Common myeloid progenitor, CD34-positive (primary cell): ENCODE data around the gene NRARP.

Source experiments
- CTCF ChIA-PET: fragments of 350-600 bp; sonication (Branson Sonifier 250); formaldehyde crosslinking; loops from one replicate; lab custom pipeline; 2021; ENCODE audit warnings: antibody characterized with exemption; lab: Charles Lee
- POLR2A ChIA-PET: fragments of 350-600 bp; sonication (Branson Sonifier 250); formaldehyde crosslinking; loops from one replicate; lab custom pipeline; 2021; ENCODE audit warnings: antibody characterized with exemption; lab: Charles Lee
- DNase-seq, 3 donors: peaks; one replicate each; pipeline versions ENCODE4 v3.0.0 to v3.0.0-alpha.2; 2013
- H3K27ac ChIP-seq, 2 experiments: 1 replicate in 1 of 2; 2 replicates in 1 of 2; pipeline ENCODE4 v1.7.0; 2013; ENCODE audit warnings: inconsistent platforms in 2 of 2, low read length in 2 of 2, mild to moderate bottlenecking in 2 of 2, low read depth in 1 of 2, moderate library complexity in 1 of 2; ENCODE audit not compliant: severe bottlenecking in 2 of 2, insufficient read depth in 1 of 2, poor library complexity in 1 of 2
- H3K27me3 ChIP-seq, 5 experiments: replicated peaks in 2 of 5; 1 replicate in 3 of 5; 2 replicates in 2 of 5; pipeline versions ENCODE4 v1.6.1 to v1.7.0; 2013; ENCODE audit warnings: low read length in 4 of 5, mild to moderate bottlenecking in 2 of 5, moderate library complexity in 2 of 5, inconsistent platforms in 1 of 5; ENCODE audit not compliant: insufficient read depth in 5 of 5, control insufficient read depth in 4 of 5
- H3K36me3 ChIP-seq, 4 experiments: 1 replicate in 2 of 4; 2 replicates in 2 of 4; pipeline versions ENCODE4 v1.6.1 to v1.7.0; 2013; ENCODE audit warnings: low read length in 3 of 4, control low read depth in 1 of 4, mild to moderate bottlenecking in 1 of 4; ENCODE audit not compliant: control insufficient read depth in 4 of 4, insufficient read depth in 4 of 4
- H3K4me1 ChIP-seq, 4 experiments: 1 replicate in 3 of 4; 2 replicates in 1 of 4; pipeline versions ENCODE4 v1.6.1 to v1.7.1; 2013; ENCODE audit warnings: low read length in 3 of 4, mild to moderate bottlenecking in 3 of 4, control low read depth in 1 of 4, inconsistent platforms in 1 of 4, moderate library complexity in 1 of 4; ENCODE audit not compliant: control insufficient read depth in 4 of 4, insufficient read depth in 4 of 4; ENCODE audit errors: control extremely low read depth in 1 of 4
- H3K4me3 ChIP-seq, 7 experiments: 1 replicate in 4 of 7; 2 replicates in 3 of 7; pipeline versions ENCODE4 v1.5.1 to v1.7.0; 2013; ENCODE audit warnings: mild to moderate bottlenecking in 7 of 7, low read length in 6 of 7, moderate library complexity in 6 of 7, inconsistent platforms in 2 of 7, low read depth in 2 of 7, control low read depth in 1 of 7; ENCODE audit not compliant: insufficient read depth in 4 of 7, control insufficient read depth in 1 of 7; ENCODE audit errors: extremely low read depth in 1 of 7
- H3K9me3 ChIP-seq, 5 experiments: 1 replicate in 4 of 5; 2 replicates in 1 of 5; pipeline versions ENCODE4 v1.6.1 to v1.7.1; 2013; ENCODE audit warnings: low read length in 4 of 5, mild to moderate bottlenecking in 2 of 5, inconsistent platforms in 1 of 5, low read depth in 1 of 5, moderate library complexity in 1 of 5; ENCODE audit not compliant: control insufficient read depth in 4 of 5, insufficient read depth in 2 of 5; ENCODE audit errors: control extremely low read depth in 1 of 5
- WGBS: methylation state at CpG from one replicate; pipeline ENCODE4 v1.1.5; 2013; ENCODE audit not compliant: insufficient coverage; 5-methylcytosine and 5-hydroxymethylcytosine counted together

Gene NRARP

DNA sequence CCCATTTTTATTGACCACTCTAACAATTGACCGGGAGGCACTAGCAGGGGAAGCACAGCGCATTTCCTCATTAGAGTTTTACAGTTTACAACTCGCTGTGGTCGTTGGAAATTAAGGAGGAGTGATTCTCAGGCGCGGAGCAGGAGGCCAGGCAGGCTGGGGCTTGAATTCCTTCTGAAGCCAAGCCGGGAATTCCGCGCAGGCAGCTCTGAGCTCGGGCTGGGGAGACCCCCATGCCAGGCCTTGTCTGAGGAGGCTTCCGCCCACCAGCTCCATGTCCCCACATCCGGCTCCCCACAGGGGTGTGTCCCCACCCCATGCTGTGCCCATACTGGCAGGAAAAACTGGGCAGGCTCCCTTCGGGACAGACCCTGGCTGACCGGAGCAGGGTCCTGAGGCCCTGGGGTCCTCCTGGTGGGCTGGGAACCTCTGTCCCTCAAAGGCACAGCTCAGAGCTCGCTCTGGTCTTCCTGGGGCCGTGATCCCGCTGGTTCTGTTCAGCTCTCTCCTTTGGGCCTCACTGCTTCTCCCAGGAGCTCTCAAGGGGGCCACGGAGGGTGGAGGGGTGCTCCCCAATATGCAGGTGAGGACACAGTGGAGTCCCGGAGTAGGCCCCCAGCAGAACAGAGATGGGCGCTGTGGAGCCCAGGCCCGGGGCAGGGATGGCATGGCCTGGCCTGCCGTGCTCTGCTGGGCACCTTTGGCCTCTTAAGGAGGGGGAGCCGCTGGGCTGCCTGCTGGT is 1.3 kb upstream of the NRARP start:
- Histone ChIP-seq H3K4me3 (peak overlapping the region in 5 of 7 experiments; percentile 25 to 74 (median 64)), H3K9me3 (no peaks in the 10 kb centered on the region), H3K4me1 (peaks cover 5 to 74% (median 70%) of the 10 kb centered on the region in 4 experiments), H3K27ac (peak overlapping the region in 1 of 2 experiments; percentile 25), H3K36me3 (no peaks in the 10 kb centered on the region), H3K27me3 (peaks cover 0 to 8% (median 2%) of the 10 kb centered on the region in 5 experiments)
- WGBS, result 61% methylated on average over 21 of the region's 23 CpGs
- CTCF ChIA-PET, result interaction anchor here (1.2 to 5.6 kb wide), 7 partner anchors 10 to 140 kb away, joined by 3 to 56 read pairs (median 6); no protein-coding TSS in a partner anchor
- no peak for DNase-seq
- POLR2A ChIA-PET, result no interaction called here

DNA sequence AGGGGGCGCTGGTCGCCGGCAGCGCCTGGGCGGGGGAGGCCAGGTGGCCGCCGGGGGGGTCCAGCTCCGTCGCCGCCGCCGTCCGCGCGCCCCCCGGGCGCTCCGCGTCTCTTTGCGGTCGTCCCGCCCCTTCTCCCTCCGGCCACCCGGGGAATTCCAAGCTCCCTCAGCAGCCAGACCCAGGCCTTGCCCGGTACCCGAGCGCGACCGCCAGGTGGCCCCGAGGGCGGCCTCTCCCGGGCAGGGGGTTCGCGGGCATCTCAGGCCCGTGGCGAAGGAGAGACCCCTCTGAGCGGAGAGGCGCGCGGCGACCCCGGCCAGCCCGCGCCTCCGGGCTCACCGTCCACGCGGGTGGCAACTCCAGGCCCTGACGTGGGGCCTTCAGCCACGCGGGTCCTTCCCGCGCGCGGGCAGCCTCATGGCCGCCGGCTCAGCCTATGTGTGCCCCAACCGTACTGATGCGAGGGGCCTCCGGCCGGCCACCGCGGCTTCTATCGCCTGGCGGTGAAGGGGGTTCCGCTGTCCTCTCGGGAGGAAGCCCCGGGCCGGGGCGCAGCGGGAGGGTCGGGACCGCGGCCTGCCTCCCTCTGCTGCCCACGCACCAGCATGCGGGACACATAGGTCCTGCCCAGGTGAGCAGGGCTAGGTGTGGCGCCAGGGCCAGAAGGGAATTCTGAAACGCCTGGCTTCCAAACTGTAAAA is 529 bp upstream of the NRARP start:
- Histone ChIP-seq H3K36me3 (no peaks in the 10 kb centered on the region), H3K4me1 (peaks cover 5 to 70% (median 67%) of the 10 kb centered on the region in 4 experiments), H3K4me3 (peak overlapping the region; percentile 25 to 74 (median 63)), H3K27ac (peak overlapping the region in 1 of 2 experiments; percentile 25), H3K27me3 (peaks cover 0 to 8% (median 2%) of the 10 kb centered on the region in 5 experiments), H3K9me3 (no peaks in the 10 kb centered on the region)
- WGBS, result 2% methylated on average over 75 of the region's 78 CpGs
- CTCF ChIA-PET, result interaction anchor here (0.7 to 5.6 kb wide), 14 partner anchors 10 to 141 kb away, joined by 3 to 56 read pairs (median 5); partner anchors contain the start of genes EXD3 and NOXA1
- POLR2A ChIA-PET, result interaction anchor here (0.9 to 1.4 kb wide), 6 partner anchors 13 to 121 kb away, joined by 3 to 6 read pairs (median 4); partner anchors contain the start of genes EXD3 and NOXA1
- DNase-seq, result no peak

DNA sequence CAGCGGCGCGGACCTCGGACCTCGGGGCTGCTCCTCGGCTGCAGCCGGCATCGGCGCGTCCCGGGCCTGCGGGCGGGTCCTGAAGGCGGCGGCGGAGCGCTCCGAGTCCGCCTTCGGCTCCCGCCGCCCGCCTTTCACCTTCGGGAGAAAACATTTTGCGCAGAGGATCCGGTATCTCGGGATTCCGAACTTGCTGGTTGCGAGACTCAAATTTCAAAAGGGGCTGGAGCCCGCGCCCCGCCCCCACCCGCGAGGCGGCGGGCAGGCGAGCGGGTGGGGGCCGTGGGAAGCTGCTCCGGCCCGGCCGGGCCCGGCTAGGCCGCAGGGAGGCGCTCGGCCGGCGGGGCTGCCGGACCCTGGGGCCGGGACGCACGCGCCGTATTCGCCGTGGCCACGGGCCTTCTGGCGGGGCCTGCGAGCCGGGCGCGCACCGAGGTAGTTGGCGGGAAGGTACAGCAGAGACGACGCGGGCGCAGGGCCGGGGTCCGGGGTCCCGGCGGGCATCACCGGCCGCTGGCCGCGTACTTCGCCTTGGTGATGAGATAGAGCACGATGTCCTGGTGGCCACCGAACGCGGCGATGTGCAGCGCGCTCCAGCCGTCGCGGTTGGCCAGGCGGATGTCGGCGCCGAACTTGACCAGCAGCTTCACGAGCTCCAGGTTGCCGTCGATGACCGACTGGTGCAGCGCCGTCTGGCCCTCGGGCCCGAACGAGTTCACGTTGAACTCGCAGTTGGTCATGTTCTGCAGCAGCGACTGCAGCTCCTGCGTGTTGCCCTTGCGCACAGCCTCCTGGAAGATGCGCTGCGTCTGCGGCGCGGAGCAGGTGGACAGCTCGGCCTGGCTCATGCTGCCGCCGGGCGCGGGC is 757 bp downstream of the NRARP start:
- H3K4me1 ChIP-seq, result peaks cover 5 to 69% (median 65%) of the 10 kb centered on the region in 4 experiments
- peaks cover 0 to 15% (median 3%) of the 10 kb centered on the region in 5 experiments for H3K27me3 ChIP-seq
- H3K27ac ChIP-seq, result peak overlapping the region in 1 of 2 experiments; percentile 25
- DNase-seq, result peak in 1 of 3 donors; percentile 55
- no peaks in the 10 kb centered on the region for H3K36me3 ChIP-seq
- ChIA-PET CTCF (interaction anchor here (0.6 to 5.6 kb wide), 13 partner anchors 11 to 122 kb away, joined by 3 to 56 read pairs (median 4); partner anchors contain the start of genes EXD3 and NOXA1), POLR2A (interaction anchor here (1.0 to 1.4 kb wide), 3 partner anchors 82 to 122 kb away, joined by 3 to 4 read pairs (median 4); partner anchors contain the start of genes EXD3 and NOXA1)
- H3K4me3 ChIP-seq, result peak overlapping the region; percentile 45 to 83 (median 66)
- no peaks in the 10 kb centered on the region for H3K9me3 ChIP-seq
- WGBS, result under 1% methylated on average over 98 of the region's 115 CpGs

DNA sequence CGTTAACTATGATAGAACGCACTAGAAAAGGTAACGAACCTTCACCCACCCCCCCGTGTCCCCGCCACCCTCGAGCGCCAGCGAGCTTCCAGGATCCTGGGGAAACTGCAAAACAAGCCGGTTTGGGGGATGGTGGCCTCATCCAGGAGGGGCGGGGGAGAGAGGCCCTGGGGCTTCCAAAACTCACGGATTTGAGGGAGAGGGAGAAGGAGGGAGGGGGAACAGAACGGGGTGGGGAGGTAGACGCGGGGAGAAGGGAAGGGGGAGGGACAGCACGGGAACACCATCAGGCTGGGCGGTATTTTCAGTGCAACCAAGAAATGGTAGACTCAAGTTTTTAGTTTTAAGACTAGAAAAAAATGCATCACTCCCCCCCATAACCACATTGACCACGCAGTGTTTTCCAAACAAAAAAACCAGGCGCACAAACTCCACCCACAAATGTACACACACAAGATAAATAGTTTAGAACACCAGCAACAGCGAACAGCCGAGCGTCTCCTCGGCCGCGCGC is 1.4 kb downstream of the NRARP start:
- Histone ChIP-seq H3K9me3 (no peaks in the 10 kb centered on the region), H3K4me1 (peaks cover 5 to 65% (median 62%) of the 10 kb centered on the region in 4 experiments), H3K4me3 (peak overlapping the region; percentile 45 to 83 (median 66)), H3K36me3 (no peaks in the 10 kb centered on the region), H3K27me3 (peaks cover 0 to 17% (median 3%) of the 10 kb centered on the region in 5 experiments), H3K27ac (peak overlapping the region in 1 of 2 experiments; percentile 25)
- peak in 2 of 3 donors; percentile 62 to 66 for DNase-seq
- WGBS, result 0% methylated on average over 2 of the region's 25 CpGs
- ChIA-PET CTCF (interaction anchor here (0.9 to 4.8 kb wide), 4 partner anchors 12 to 109 kb away, joined by 3 to 56 read pairs (median 6); no protein-coding TSS in a partner anchor), POLR2A (no interaction called here)

DNA sequence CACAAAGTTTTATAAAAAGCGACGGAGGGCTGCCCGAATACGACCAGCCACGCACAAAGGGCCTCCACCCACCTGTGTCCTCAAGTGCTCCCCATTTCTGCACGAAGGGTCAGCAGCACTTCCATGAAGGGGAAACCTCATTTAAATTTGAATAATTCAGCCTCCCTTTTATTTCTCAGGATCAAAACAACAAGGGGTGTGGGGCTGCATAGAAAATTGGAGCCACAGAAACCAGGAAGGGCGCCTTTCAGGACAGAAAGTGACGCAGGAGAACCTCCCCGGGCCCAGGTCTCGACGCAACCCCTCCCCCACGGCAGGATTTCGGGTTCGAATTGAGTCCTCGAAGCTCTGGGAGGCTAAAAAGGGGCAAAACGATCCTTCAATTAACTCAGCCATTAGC is 2.1 kb downstream of the NRARP start:
- Histone ChIP-seq H3K27ac (peak overlapping the region in 1 of 2 experiments; percentile 25), H3K27me3 (peaks cover 0 to 17% (median 3%) of the 10 kb centered on the region in 5 experiments), H3K36me3 (no peaks in the 10 kb centered on the region), H3K4me1 (peaks cover 5 to 62% (median 58%) of the 10 kb centered on the region in 4 experiments), H3K4me3 (peak overlapping the region in 2 of 7 experiments; percentile 16 to 69), H3K9me3 (no peaks in the 10 kb centered on the region)
- CTCF ChIA-PET, result interaction anchor here (0.9 kb wide), 1 partner anchor 109 kb away, joined by 3 read pairs; no protein-coding TSS in a partner anchor
- no peak for DNase-seq
- POLR2A ChIA-PET, result no interaction called here
- 91% methylated on average over 10 of the region's 16 CpGs for WGBS

DNA sequence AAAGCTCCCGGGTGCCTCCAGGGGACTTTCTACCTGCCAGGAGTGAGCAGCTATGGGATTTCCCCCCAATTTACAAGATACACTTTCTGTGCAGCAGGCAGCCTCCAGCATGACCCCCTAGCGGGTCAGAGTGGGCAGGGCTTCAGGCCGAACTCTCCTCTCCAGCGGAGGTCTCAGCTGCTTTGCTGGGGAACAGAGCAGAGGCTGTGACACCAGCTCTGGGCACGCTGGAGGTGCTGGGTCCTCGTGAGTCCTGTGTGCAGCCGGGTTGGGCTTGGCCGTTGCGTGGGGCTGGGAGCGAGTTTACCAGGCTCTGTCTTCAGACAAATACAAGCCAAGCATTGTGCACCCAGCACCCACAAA is 2.9 kb downstream of the NRARP start:
- Histone ChIP-seq H3K4me1 (peaks cover 5 to 57% (median 55%) of the 10 kb centered on the region in 4 experiments), H3K4me3 (no peak overlapping the region), H3K36me3 (no peaks in the 10 kb centered on the region), H3K27ac (no peak overlapping the region), H3K9me3 (no peaks in the 10 kb centered on the region), H3K27me3 (peaks cover 0 to 17% (median 3%) of the 10 kb centered on the region in 5 experiments)
- POLR2A ChIA-PET, result no interaction called here
- CTCF ChIA-PET, result interaction anchor here (1.6 kb wide), 1 partner anchor 12 kb away, joined by 4 read pairs; no protein-coding TSS in a partner anchor
- DNase-seq, result no peak
- 95% methylated on average over 9 of the region's 10 CpGs for WGBS
